GM19328 (cell line): ENCODE data around the gene ING3.

Experiments
- ATAC-seq: cut with Tn5 transposase; IDR thresholded peaks from one replicate; pipeline ENCODE4 v1.9.1; 2021; ENCODE audit warnings: mild to moderate bottlenecking, moderate library complexity; ENCODE audit not compliant: unreplicated experiment

The ING3 gene

GRCh38 chr7:121024611-121025010 lies 74.0 kb downstream of the ING3 start:
- ATAC-seq, result no peak

- no peak for ATAC-seq
Observed at GRCh38 chr7:121026159-121026558, 75.6 kb downstream of the ING3 start.

GRCh38 chr7:121026577-121027111 lies 76.1 kb downstream of the ING3 start:
- ATAC-seq, result no peak
